Naive B cell (primary cell): Measurements from ENCODE around the gene GDF9. TPM values are rescaled to one million over a fixed set of nuclear protein-coding genes. Genes with fewer than 3 reads are reported as not detected.
"Not testable (repeated sequence)": the region's sequence is repeated elsewhere in the genome, so short reads cannot be mapped to it uniquely, and the experiment has no call there.

ENCODE experiments used
- ATAC-seq, 2 donors: fragments of 150-1000 bp; cut with Tn5 transposase; 2 replicates each; pipeline ENCODE4 v1.10.0; 2021; ENCODE audit warnings: low read depth in 2 of 2, mild to moderate bottlenecking in 2 of 2, moderate library complexity in 2 of 2
- DNase-seq: peaks from one replicate; pipeline ENCODE4 v3.0.0; 2022
- H3K27ac Mint-ChIP-seq, 6 donors: one replicate each; pipeline ENCODE4 v1.8.0; 2020 to 2022; ENCODE audit warnings: mild to moderate bottlenecking in 6 of 6, mixed read lengths in 6 of 6, moderate library complexity in 5 of 6, inconsistent platforms in 2 of 6
- H3K27me3 Mint-ChIP-seq, 3 donors: one replicate each; pipeline ENCODE4 v1.8.0; 2021 to 2022; ENCODE audit warnings: mixed read lengths in 3 of 3, mild to moderate bottlenecking in 1 of 3
- H3K36me3 Mint-ChIP-seq, 2 donors: one replicate each; pipeline ENCODE4 v1.8.0; 2020 to 2022; ENCODE audit warnings: mixed read lengths in 2 of 2, inconsistent platforms in 1 of 2, mild to moderate bottlenecking in 1 of 2
- H3K4me1 Mint-ChIP-seq, 3 donors: one replicate each; pipeline ENCODE4 v1.8.0; 2020 to 2022; ENCODE audit warnings: mixed read lengths in 3 of 3, inconsistent platforms in 1 of 3, mild to moderate bottlenecking in 1 of 3, moderate library complexity in 1 of 3
- H3K4me3 Mint-ChIP-seq, 8 donors: one replicate each; pipeline ENCODE4 v1.8.0; 2020 to 2022; ENCODE audit warnings: mild to moderate bottlenecking in 8 of 8, mixed read lengths in 8 of 8, moderate library complexity in 8 of 8, inconsistent platforms in 2 of 8
- H3K9me3 Mint-ChIP-seq, 7 donors: one replicate each; pipeline ENCODE4 v1.8.0; 2020 to 2022; ENCODE audit warnings: mixed read lengths in 7 of 7, mild to moderate bottlenecking in 5 of 7, inconsistent platforms in 2 of 7, moderate library complexity in 1 of 7
- polyA plus RNA-seq, 6 donors: library from polyadenylated mRNA; unstranded; fragments of 300-500 nt; fragmentation: Illumina TruSeq; gene quantifications; one replicate each; pipeline ENCODE4 v1.2.3, GENCODE V29; 2021; ENCODE audit warnings: low read depth in 6 of 6

GDF9 gene
- polyA plus RNA-seq, 6 donors from 2014 or later = 0.14 to 0.45 TPM; not detected in 4

DNA sequence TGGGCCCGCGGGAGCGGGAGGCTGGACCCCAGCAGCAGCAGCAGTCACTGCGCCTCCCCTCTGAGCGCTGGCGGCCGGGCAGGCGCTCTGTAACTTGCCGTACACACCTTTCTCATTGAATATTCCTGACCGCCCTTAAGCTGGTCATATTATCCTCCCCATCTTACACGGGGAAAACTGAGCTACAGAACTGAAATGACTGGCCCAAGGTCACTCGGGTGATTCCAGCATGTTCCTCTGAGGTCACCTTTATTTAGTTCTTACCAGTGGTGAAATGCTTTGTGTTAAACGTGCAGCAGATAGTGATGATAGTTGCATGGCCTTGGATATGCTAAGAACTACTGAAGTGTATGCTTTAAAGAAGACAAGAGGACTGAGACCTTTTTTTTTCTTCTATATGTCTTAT is 780 bp upstream of the GDF9 start:
- no peak for ATAC-seq
- peak overlapping the region; percentile 96 to 100 (median 99) for H3K4me3 Mint-ChIP-seq
- peaks cover 22 to 32% (median 25%) of the 10 kb centered on the region in 3 donors for H3K4me1 Mint-ChIP-seq
- no peak for DNase-seq
- no peaks in the 10 kb centered on the region for H3K9me3 Mint-ChIP-seq
- peak overlapping the region; percentile 97 to 100 (median 100) for H3K27ac Mint-ChIP-seq
- no peaks in the 10 kb centered on the region for H3K27me3 Mint-ChIP-seq
- H3K36me3 Mint-ChIP-seq = no peaks in the 10 kb centered on the region

DNA sequence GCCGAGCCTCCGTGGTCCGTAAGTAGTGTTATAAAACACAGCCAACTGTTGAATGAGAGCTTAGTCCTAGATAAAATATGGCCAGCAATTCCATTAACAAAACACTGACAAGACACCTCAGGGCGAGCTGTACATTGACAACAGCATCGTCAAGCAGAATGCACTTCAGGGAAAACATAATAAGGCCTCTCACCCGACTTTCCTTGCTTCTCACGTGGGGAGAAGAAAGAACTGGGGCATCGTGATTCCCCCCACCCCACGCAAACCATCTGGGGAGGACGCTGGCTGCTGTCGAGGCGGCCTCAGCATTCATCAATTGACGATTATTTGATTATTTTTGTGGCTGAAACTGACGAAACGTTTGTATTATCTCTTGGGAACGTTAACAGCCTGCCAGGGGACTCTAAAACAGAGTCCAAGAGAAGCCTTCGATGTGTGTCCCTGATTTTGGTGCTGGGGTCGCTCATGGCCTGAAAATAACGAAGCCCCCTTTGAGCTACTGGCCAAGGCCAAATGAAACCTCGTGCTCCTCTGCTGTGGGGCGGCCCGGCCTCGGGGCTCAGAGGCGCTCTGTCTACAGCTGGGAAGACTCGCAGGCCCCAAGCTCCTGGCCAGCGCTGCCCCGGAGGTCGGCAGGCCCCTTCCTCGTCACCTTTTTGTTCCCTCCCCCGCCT is 464 bp downstream of the GDF9 start:
- Mint-ChIP-seq H3K36me3 (no peaks in the 10 kb centered on the region), H3K27ac (peak overlapping the region; percentile 97 to 100 (median 100)), H3K27me3 (no peaks in the 10 kb centered on the region), H3K9me3 (no peaks in the 10 kb centered on the region), H3K4me3 (peak overlapping the region; percentile 96 to 100 (median 99)), H3K4me1 (peaks cover 22 to 32% (median 25%) of the 10 kb centered on the region in 3 donors)
- ATAC-seq (peak; percentile 8 to 10), DNase-seq (no peak)

DNA sequence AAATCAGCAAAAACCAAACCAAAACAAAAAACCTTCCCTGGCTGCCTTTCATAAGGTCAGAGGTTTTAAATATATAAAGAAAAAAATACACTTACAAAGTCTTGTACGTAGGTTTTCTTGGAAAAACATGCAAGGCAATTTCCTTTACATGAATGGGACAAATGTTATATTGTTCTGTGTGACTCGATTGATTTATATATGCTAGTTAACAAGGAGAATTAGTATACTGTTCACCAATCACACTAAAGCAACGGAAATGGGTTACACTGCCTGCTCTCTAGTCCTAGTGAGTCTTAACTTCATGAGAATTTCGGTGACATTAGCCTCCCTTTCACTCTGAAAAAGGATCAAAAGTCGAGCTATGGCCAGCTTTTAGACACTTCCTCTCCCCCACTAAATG is 5.5 kb downstream of the GDF9 start:
- H3K36me3 Mint-ChIP-seq = no peaks in the 10 kb centered on the region

DNA sequence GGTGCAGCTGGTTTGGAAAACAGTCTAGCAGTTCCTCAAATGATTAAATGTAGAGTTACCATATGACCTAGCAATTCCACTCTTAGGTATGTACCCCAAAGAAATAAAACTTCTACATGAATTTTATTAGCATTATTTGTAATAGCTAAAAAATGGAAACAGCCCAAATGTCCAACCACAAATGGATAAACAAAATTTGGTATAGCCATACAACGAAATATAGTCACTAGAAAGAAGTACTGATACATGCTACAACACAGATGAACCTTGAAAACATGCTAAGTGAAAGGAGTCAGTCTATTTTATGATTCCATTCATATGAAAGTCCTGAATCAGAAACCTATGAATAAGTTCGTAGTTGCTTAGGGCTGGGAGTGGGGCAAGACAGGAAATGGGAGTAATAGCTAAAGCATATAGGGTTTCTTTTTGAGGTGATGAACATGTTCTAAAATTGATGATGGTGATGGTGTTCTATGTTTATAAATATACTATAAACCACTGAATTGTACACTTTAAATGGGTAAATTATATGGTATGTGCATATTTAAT is 6.3 kb downstream of the GDF9 start:
- Mint-ChIP-seq H3K27ac (no peak overlapping the region), H3K4me3 (no peak overlapping the region), H3K4me1 (no peaks in the 10 kb centered on the region), H3K36me3 (no peaks in the 10 kb centered on the region), H3K9me3 (no peaks in the 10 kb centered on the region), H3K27me3 (peaks cover 0 to 12% (median 6%) of the 10 kb centered on the region in 3 donors)
- ATAC-seq = no peak
- no peak for DNase-seq

More for the DNA sequence above, 5.5 kb downstream of the GDF9 start:
- Mint-ChIP-seq H3K4me3 (no peak overlapping the region), H3K27ac (no peak overlapping the region), H3K9me3 (no peaks in the 10 kb centered on the region), H3K27me3 (peaks cover 0 to 8% (median 6%) of the 10 kb centered on the region in 3 donors), H3K4me1 (peaks cover under 1 to 6% (median 4%) of the 10 kb centered on the region in 3 donors)
- DNase-seq (no peak), ATAC-seq (no peak)

DNA sequence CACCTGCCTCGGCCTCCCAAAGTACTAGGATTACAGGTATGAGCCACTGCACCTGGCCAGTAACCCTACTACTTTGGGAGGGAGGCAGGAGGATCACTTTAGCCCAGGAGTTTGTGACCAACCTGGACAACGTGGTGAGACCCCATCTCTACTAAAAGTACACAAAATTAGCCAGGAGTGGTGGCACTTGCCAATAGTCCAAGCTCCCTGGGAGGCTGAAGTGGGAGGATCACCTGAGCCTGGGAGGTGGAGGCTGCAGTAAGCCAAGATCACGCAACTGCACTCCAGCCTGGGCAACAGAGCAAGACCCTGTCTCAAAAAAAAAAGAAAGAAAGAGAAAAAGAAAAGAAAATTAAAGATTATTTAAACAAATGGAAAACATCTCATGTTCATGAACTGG is 10.3 kb downstream of the GDF9 start:
- peaks cover 5 to 18% (median 6%) of the 10 kb centered on the region in 3 donors for H3K27me3 Mint-ChIP-seq
- no peaks in the 10 kb centered on the region for H3K9me3 Mint-ChIP-seq
- H3K4me3 Mint-ChIP-seq = no peak overlapping the region
- no peaks in the 10 kb centered on the region for H3K4me1 Mint-ChIP-seq
- no peaks in the 10 kb centered on the region for H3K36me3 Mint-ChIP-seq
- no peak overlapping the region for H3K27ac Mint-ChIP-seq
- no peak for ATAC-seq
- DNase-seq = no peak

DNA sequence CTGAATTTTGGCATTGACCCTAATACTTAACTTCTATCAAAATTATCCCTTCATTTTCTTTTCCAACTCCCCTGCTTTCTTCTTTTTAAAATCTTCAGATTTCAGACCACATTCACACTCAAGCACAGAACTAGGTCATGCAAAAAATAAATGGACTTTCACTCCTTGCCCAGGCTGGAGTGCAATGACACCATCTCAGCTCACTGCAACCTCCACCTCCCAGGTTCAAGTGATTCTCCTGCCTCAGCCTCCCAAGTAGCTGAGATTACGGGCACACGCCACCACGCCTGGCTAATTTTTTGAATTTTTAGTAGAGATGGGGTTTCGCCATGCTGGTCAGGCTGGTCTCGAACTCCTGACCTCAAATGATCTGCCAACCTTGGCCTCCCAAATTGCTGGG is 11.3 kb downstream of the GDF9 start:
- H3K27me3 Mint-ChIP-seq = peaks cover 5 to 21% (median 6%) of the 10 kb centered on the region in 3 donors
- H3K4me1 Mint-ChIP-seq, H3K9me3 Mint-ChIP-seq, H3K36me3 Mint-ChIP-seq, ATAC-seq, H3K4me3 Mint-ChIP-seq, DNase-seq, H3K27ac Mint-ChIP-seq: not testable (repeated sequence)

DNA sequence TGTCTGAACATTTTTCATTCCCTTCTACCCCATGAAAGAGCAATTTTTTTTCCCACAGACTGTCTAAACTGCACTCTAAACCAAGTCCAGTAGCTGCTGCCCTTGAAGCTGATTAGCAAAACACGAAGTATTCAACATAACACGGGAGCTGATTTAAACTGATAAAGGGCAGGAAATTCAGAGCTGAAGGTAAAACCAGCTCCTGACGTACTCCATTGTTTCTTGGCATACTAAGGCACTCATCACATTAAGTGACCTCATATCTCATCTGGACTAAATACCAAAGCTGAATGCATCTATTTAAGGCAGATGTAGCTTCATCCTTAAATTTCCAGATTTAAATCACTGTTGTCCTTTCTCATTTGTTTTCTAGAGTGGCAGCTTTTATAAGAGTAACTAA is 12.0 kb downstream of the GDF9 start:
- no peak overlapping the region for H3K4me3 Mint-ChIP-seq
- H3K27me3 Mint-ChIP-seq = peaks cover 5 to 26% (median 6%) of the 10 kb centered on the region in 3 donors
- H3K4me1 Mint-ChIP-seq = no peaks in the 10 kb centered on the region
- no peak overlapping the region for H3K27ac Mint-ChIP-seq
- ATAC-seq (no peak), DNase-seq (no peak)
- H3K36me3 Mint-ChIP-seq = no peaks in the 10 kb centered on the region
- H3K9me3 Mint-ChIP-seq = no peaks in the 10 kb centered on the region

DNA sequence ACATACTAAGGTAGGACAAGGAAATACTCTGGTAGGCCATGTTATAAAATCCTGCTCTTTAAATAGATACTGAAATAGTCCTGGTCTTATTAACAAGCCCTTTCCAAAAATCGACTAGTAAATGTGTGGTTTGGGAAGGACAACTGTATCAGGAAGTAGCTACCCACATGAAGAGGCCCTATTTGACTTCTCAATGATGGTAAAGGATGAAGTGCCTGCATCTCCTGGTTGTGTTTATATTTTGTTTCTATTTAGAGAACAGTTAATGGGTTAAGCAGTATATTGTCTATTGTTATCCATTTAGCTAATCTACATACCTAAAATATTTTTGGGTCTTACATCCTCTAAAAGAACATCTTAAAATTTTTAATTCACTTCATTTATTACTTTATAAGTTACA is 12.5 kb downstream of the GDF9 start:
- peaks cover 5 to 26% (median 6%) of the 10 kb centered on the region in 3 donors for H3K27me3 Mint-ChIP-seq
- DNase-seq (no peak), ATAC-seq (no peak)
- no peaks in the 10 kb centered on the region for H3K9me3 Mint-ChIP-seq
- H3K36me3 Mint-ChIP-seq = no peaks in the 10 kb centered on the region
- no peak overlapping the region for H3K4me3 Mint-ChIP-seq
- no peaks in the 10 kb centered on the region for H3K4me1 Mint-ChIP-seq
- H3K27ac Mint-ChIP-seq = no peak overlapping the region

DNA sequence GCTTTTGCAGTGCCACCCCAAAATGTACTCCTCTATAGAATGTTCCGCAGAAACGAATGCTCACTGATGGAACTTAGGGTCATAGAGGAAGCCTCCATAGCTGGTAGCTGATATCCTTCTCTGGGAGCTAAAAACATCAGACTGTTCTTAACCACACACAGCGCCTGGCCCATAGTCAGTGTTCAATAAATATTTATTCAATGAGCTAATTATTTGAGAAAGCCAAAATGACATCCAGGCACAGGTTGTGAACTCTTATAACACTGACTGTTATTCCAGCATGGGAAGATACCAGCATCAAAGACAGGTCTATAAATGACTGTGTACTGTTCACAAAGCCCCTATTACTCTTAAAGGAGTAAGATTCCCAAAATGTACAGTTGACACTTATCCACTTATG is 12.9 kb downstream of the GDF9 start:
- Mint-ChIP-seq H3K9me3 (no peaks in the 10 kb centered on the region), H3K4me3 (no peak overlapping the region), H3K36me3 (no peaks in the 10 kb centered on the region), H3K4me1 (no peaks in the 10 kb centered on the region), H3K27me3 (peaks cover 3 to 26% (median 5%) of the 10 kb centered on the region in 3 donors), H3K27ac (no peak overlapping the region)
- ATAC-seq (no peak), DNase-seq (no peak)

DNA sequence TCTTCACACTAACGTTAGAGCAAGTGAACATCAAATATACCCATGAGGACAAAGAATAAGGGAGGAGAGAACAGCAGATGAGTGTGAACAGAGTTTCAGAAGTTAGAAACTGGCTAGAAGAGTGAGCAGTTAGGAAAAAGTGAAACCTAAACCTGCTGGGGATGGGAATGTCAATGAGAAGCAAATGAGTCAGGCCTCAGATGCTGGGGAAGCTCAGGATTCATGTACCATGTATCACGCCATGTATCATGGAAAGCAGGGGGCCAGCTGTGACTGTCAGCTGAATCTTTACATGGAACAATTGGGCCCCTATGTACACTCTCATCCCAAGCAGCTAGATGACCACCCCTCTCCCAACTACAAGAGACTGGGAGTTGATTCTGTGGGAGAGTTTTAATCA is 16.2 kb downstream of the GDF9 start:
- H3K27ac Mint-ChIP-seq = no peak overlapping the region
- no peaks in the 10 kb centered on the region for H3K4me1 Mint-ChIP-seq
- no peak for DNase-seq
- ATAC-seq = no peak
- peaks cover 0 to 16% (median 11%) of the 10 kb centered on the region in 3 donors for H3K27me3 Mint-ChIP-seq
- H3K9me3 Mint-ChIP-seq = no peaks in the 10 kb centered on the region
- H3K36me3 Mint-ChIP-seq = no peaks in the 10 kb centered on the region
- no peak overlapping the region for H3K4me3 Mint-ChIP-seq

DNA sequence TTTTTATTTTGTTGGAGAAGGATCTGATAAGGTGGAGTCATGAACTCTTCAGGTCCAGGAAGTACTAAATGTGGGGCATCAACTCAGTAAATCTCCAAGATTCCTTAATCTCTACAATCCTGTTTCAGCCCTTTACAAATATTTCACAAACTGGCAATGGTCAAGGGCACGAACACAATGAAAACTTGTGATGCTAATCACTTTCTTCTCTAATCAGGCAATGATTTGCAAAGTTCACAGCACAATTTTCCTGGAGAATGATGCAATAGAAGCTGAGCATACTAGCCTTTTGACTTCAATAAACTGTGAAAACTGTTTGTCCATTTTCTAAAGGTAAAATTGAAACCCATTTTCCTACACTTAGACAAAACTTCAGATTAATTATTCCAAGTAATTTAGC is 16.9 kb downstream of the GDF9 start:
- peak overlapping the region in 1 of 6 donors; percentile 7 for H3K27ac Mint-ChIP-seq
- no peaks in the 10 kb centered on the region for H3K9me3 Mint-ChIP-seq
- ATAC-seq = no peak
- H3K4me3 Mint-ChIP-seq = no peak overlapping the region
- DNase-seq = no peak
- no peaks in the 10 kb centered on the region for H3K36me3 Mint-ChIP-seq
- no peaks in the 10 kb centered on the region for H3K4me1 Mint-ChIP-seq
- H3K27me3 Mint-ChIP-seq = peaks cover 0 to 11% (median 9%) of the 10 kb centered on the region in 3 donors

DNA sequence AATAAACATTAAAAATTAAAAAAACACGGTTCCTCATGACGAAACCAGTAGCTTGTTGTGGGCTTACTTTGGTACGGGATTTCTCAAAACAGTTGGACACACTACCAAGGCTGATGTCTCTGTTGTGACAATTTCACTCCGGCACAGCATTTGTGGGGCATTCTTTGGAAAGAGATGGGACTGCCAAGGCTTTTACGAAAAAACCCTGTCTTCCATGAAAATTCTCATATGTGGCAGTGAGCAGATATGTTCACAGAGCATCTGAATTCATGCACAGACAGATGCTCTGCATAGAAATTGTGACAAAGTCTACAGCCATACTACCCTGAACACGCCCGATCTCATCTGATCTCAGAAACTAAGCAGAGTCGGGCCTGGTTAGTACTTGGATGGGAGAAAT is 18.0 kb downstream of the GDF9 start:
- Mint-ChIP-seq H3K36me3 (no peaks in the 10 kb centered on the region), H3K27me3 (peaks cover 0 to 11% (median 9%) of the 10 kb centered on the region in 3 donors), H3K27ac (no peak overlapping the region), H3K4me3 (no peak overlapping the region), H3K4me1 (no peaks in the 10 kb centered on the region), H3K9me3 (no peaks in the 10 kb centered on the region)
- DNase-seq (no peak), ATAC-seq (no peak)

DNA sequence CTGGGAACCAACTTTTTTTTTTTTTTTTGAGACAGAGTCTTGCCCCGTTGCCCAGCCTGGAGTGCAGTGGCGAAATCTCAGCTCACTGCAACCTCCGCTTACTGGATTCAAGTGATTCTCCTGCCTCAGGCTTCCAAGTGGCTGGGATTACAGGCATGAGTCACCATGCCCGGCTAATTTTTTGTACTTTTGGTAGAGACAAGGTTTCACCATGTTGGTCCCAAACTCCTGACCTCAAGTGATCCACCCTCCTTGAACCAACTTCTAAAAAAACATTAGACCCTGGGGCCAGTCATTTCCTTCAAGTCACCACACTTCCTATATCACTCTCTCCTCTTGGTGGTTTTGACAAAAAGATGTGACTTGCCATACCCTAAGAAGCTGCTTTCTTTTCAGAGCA is 25.0 kb downstream of the GDF9 start:
- DNase-seq (no peak), ATAC-seq (no peak)
- no peaks in the 10 kb centered on the region for H3K36me3 Mint-ChIP-seq
- H3K9me3 Mint-ChIP-seq = no peaks in the 10 kb centered on the region
- H3K27me3 Mint-ChIP-seq = no peaks in the 10 kb centered on the region
- no peaks in the 10 kb centered on the region for H3K4me1 Mint-ChIP-seq
- H3K27ac Mint-ChIP-seq = no peak overlapping the region
- no peak overlapping the region for H3K4me3 Mint-ChIP-seq

DNA sequence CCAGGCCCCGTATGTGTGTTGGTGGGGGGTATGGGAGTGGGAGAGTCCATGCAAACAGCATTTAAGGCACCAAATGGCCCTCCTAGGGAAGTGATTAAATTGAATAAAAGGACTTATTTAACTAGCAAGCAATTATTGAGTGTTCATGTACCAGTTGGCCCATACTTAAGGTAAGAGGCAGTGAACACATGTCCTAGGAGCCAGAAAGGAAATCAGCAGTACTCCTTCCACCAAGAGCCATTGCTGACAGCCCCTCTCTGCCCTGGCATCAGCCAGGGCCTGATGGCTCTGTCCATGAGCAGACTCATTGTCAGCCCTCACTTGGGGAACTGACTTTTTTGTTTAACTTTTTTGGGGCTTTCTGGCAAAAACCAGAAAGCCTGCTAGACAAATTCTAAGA is 25.4 kb downstream of the GDF9 start:
- Mint-ChIP-seq H3K36me3 (no peaks in the 10 kb centered on the region), H3K4me1 (no peaks in the 10 kb centered on the region), H3K27ac (peak overlapping the region in 1 of 6 donors; percentile 13), H3K9me3 (no peaks in the 10 kb centered on the region), H3K27me3 (no peaks in the 10 kb centered on the region), H3K4me3 (no peak overlapping the region)
- ATAC-seq (no peak), DNase-seq (no peak)
